Left colon (tissue), 2 donors: Measurements from ENCODE around the gene GLP2R. TPM values are rescaled to one million over a fixed set of nuclear protein-coding genes. Genes with fewer than 3 reads are reported as not detected.

Experiments used
- ATAC-seq: fragments of 200-7000 bp; cut with Tn5 transposase; one replicate; pipeline ENCODE4 v1.9.1; 2020; ENCODE audit warnings: mild to moderate bottlenecking, moderate library complexity
- DNase-seq, 2 donors: peaks; one replicate each; pipeline ENCODE4 v3.0.0-alpha.2; 2020
- intact Hi-C, 2 donors: fragments of 100-400 bp; cut with DNase I in 1 of 2; cut with micrococcal nuclease in 1 of 2; formaldehyde crosslinking; loops; one replicate each; pipeline versions ENCODE4 v1.11.2 to v1.14.0; 2022; cut with DNase I, micrococcal nuclease
- total RNA-seq, 2 donors: library from RNA; stranded (reverse); fragmentation: NEBNext Ultra II Directional; extraction: Animal tissue kit (Norgen Biotek cat#: 25700); gene quantifications; one replicate each; pipeline ENCODE4 v1.2.1, GENCODE V29; 2021
- donor health status: DM: no; HTN: no; CAD: no.
- donor health status: DM: yes; HTN: yes; CAD: no.

GLP2R gene
- total RNA-seq, 2 donors from 2014 or later: 10.4 to 11.9 TPM

DNA sequence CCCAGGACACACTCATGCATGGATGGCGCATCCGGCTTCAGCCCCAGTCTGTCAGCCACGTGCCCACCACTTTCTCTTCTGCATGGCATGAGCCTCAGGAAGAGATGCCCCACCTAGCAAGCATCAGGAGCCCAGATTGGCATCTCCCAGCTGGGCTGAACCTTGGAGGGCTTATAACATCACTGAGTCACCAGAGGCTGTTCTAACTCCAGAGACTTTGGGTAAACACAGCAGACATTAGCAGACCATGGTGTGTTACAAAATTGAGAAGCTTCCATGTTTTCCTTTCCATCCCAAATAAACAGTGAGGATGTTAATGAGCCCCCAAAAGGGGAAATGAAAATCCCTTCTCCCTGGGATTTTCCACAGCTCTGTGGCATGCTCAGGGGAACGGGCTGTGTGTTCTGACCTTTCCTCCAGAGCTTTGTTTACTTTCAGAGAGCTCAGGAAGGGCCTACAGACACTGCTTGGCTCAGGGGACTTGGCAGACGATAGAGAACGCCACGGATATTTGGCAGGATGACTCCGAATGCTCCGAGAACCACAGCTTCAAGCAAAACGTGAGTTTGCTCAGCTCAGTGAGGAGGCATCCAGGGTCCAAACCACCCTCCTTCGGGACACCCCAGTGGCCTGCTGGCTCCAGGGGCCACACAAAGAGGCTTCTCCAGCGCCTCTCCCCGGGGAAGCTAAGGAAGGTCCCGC, 16.5 kb downstream of the GLP2R start:
- DNase-seq (peak; percentile 13 to 57), ATAC-seq (peak; percentile 28)
- intact Hi-C loops: no loop called here

DNA sequence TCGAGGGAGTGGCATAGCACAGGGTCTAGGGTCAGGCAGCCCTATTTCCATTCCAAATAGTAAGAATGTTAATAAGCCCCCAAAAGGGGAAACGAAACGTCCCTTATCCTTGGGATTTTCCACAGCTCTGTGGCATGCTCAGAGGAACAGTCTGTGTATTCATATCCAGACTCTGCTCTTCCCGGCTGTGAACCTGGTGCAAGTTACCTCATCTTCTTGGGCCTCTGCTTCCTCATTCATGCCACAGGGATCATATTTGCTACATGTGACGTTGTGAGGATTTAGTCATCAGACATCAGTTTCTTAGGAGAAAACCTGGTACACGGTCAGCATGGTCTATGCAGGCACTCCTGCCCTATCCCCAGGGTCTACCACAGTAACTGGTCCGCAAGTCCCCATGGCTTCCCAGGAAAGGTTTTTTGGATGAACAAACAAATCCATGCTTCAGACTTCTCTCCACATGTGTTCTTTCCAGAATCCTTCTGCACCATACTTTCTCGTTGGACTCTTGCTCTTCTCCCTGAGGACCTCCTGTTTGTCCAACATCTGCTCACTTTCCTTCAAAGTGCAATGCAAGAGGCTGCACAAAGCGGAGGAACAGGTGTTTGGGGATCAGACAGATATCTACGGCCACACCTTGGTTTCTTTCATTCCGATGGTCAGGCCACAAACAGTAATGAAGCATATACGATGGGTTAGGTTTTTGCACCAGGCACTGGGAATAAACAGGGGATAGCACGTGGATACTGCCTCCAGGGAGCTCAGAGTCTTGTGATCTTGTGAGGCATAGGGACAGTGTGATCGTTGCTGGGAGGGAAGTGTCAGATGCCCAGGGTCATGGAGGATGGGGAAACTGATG, 17.7 kb downstream of the GLP2R start:
- intact Hi-C loops: no loop called here
- no peak for ATAC-seq

DNA sequence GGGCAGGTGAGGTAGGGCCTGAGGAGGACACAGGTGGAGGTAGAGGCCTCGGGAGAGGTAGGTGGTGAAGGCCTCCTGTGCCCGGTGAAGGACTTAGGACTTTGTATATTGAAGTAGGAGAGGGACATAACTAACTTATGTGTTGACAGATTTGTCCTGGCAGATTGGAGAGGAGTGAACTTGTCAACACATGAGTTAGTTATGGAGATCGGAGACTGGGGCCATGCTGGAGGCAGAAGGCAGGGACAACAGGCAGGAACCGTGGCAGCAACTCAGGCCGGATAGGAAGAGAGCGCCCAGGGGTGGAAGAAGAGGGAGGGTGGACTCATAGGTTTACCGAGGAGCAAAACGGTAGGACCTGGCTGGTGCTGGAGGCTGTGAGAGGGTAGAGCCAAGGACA, 18.4 kb downstream of the GLP2R start:
- intact Hi-C loops: no loop called here
- ATAC-seq (no peak), DNase-seq (no peak)

More for the DNA sequence above, 17.7 kb downstream of the GLP2R start:
- no peak for DNase-seq

DNA sequence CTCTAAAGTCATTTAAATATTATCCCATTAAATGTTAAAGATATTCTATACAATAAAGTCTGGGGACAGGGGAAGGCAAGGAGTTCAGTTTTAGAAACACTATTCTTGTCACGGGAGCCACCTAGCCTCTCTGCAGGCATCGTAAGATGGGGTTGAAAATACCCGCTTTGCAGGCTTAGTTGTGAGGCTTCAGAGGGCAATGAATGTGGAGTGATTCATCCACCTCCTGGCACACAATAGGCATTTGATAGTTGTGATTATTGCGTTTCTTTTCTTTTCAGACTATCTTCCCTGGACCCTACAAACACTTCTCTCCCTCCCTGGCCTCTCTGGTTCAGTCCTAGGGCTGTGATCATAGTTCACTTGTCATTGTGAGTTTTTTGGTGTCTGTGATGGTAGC, 19.6 kb downstream of the GLP2R start:
- intact Hi-C loops: no loop called here
- ATAC-seq: no peak
- DNase-seq: no peak

DNA sequence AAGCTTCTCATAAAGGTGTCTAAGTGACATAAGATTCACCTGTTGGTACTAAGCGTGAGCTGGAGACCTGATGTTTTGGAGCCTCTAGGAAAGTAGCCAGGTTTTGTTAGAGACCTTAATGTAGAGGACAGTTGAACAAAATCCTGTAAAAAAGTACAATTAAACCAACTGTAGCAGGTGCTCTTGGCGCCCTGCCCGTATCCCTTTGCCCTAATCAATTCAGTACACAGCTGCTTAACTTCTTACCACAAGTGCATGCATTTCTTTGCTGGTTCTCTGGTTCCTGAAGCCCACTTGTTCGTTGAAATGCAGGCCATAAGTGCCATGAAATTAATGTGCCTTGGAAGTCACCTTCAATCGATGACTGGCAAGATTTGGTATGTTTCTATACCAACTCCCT, 24.4 kb downstream of the GLP2R start:
- DNase-seq (no peak), ATAC-seq (no peak)
- intact Hi-C loops: no loop called here

DNA sequence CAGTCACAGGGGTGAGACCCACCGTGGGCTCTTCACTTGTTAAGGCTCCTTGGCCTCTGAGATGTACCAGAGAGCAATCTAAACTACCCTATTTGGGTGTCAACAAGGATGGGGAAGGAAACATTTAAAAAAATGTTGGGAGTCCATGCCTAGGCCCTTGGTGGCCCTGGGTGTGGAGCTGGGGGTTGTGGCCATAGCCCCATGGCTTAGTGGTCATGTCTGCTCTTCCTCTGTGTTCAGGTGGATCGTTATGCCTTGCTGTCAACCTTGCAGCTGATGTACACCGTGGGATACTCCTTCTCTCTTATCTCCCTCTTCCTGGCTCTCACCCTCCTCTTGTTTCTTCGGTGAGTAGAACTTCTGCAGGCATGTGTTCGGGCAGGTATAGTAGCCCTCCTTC, 28.5 kb downstream of the GLP2R start:
- DNase-seq: no peak
- ATAC-seq: no peak
- intact Hi-C loops: no loop called here

DNA sequence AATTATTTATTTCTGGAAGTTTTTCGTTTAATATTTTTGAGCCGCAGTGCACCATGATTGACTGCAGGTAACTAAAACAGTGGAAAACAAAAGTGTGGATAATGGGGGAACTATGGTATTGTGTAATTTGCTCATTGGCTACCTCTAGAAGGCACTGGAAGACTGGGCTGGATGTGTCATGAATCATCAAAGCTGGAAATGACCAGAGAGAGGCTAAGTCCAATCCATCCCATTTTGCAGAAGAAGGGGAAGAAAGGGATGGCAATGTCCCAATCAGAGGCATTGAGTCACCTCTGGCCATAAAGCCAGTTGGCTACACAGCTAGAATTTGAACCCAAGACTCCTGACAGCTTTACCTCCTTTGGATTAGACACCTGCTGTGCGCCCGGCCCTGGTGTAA, 29.3 kb downstream of the GLP2R start:
- DNase-seq (no peak), ATAC-seq (no peak)
- intact Hi-C loops: no loop called here

DNA sequence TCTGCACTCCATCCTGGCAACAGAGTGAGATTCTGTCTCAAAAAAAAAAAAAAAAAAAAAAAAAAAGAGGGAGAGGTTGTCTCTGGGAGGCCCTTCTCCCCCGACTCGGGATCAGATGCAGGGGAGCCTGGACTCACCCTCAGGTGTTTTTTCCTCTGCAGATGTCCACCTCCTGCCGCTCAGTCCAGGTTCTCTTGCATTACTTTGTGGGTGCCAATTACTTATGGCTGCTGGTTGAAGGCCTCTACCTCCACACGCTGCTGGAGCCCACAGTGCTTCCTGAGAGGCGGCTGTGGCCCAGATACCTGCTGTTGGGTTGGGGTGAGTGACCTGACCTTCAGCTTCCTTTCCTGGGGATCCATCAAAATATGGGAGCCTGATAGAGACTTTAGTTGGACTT, 34.1 kb downstream of the GLP2R start:
- DNase-seq (no peak), ATAC-seq (no peak)
- intact Hi-C loops: no loop called here

DNA sequence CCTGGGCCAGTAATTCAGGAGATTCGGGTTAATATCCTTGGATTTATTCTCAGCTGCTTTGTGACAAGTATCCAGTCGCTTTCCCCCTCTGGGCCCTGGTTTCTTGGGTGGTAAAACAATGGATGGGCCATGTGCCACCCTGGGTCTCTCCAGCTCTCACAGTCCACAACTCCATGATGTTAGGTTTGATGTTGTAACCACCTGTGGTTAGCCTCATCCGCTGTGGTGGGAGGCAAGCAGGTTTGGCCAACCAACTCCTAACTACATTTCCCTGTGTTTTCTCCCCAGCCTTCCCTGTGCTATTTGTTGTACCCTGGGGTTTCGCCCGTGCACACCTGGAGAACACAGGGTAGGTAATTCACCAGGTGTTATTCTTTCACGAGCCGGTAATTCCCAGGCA, 35.1 kb downstream of the GLP2R start:
- intact Hi-C loops: no loop called here
- DNase-seq (no peak), ATAC-seq (no peak)

DNA sequence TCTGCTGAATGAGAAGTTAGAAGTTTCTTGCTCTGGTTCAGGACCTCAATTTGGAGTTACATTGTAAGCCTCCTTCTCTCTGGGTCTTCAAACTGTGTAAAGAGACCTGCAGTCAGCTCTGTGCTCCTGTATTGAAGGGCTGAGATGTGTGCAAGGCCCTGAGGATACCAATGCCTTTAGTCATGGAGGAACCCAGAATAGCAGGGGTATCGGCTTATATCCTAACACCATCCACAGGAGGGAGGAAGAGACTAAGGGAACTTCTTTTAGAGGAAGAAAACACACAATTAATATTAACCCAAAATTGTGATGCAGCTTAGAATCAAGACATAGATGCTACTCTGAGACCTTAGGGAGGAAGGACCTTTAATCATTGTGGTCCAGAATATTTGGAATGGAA, 36.5 kb downstream of the GLP2R start:
- no peak for ATAC-seq

DNA sequence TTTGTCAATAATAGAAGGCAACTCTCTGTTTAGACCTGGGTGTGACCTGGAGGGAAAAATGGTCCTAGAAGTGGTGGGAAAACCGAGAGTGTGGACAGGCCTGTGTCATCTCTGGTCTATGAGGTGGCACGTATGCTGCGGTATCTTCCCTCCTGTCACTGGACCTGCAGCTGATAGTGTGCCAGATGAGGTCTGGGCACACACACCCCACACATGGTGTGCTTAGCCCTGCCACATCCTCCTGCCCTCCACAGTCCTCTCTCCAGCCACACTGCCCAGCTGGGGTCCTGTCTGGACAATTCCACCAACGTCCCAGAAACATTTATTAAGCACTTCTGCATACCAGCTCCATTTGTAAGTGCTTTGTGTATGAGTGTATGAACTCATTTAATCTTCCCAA, 37.2 kb downstream of the GLP2R start:
- intact Hi-C loops: no loop called here
- ATAC-seq (no peak), DNase-seq (no peak)

More for the DNA sequence above, 36.5 kb downstream of the GLP2R start:
- intact Hi-C loops: no loop called here
- no peak for DNase-seq

DNA sequence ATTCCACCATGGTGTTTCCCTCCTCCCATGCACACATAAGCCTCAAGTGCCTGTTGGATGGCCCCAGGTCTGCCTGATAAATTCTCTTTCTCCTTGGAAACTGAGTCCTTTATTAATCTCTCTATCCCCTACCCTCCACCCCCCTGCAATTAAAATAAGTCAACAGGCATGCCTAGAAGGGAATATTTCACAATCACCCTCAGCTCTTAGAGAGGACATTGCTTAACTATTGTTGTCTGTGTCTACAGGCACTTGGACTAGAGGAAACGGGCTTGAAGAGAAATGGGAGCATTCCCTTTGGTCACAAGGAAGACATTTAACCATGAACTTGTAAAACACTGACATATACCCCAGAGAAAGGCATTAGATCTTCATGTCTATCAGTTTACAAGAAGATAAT, 39.9 kb downstream of the GLP2R start:
- intact Hi-C loops: no loop called here
- no peak for ATAC-seq

DNA sequence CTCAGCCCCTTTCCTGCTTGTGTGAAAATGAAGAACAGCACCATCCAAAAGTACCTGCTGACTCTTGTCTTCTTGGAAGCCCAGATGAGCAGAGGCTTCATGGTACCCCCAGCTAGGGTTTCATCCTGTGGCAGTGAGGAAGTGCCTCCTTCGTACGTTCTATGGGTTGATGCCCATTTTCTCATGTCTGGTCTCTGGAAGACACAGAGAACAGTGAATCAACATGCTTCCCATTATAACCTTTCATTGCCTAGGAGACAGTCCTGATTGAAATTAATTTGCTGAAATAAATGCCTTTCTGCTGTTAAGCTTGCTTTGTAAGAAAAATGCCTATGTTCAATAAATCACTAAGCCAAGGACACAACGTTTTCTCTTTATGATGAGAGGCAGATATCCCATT, 42.8 kb downstream of the GLP2R start:
- ATAC-seq (no peak), DNase-seq (no peak)
- intact Hi-C loops: no loop called here

More for the DNA sequence above, 39.9 kb downstream of the GLP2R start:
- DNase-seq: no peak

DNA sequence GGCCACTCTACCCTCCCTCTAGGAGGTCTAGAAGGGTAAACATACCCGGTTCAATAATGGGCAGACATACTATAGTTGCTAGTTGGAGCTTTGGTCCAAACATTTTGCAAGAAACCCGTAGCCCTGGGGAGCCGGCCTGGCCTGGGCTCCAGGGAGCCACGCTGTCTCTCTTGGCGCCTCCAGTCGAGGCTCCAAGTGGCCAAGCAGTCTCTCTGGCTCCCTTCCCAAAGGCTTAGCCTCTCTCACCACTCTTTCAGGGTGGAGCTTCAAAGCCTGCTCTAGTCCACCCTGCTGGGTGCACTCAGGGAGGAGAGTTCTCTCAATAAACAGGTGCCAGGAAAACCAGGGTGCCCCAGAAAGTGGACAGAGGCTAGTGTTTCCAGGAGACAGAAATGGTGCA, 47.1 kb downstream of the GLP2R start:
- intact Hi-C loops: no loop called here
- no peak for ATAC-seq
- DNase-seq: no peak

DNA sequence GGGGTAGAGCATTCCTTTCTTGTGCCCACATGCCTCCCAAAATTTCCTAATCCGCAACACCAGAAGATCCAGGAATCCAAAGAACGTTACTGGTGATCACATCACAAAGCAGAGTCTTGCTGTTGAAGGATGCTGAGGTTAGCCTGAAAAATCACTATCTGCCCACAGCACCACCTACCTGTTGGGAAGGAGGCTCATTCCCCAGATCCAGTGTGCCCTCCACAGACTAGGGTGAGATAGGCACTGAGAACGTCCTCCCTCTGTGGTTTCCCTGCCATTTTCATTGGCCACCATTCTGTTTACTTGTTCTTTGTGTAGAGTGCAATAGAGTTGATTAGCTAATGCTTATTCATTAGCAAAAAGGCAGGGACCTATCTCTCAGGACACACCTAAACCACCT, 49.0 kb downstream of the GLP2R start:
- ATAC-seq (no peak), DNase-seq (no peak)
- intact Hi-C loops: no loop called here

DNA sequence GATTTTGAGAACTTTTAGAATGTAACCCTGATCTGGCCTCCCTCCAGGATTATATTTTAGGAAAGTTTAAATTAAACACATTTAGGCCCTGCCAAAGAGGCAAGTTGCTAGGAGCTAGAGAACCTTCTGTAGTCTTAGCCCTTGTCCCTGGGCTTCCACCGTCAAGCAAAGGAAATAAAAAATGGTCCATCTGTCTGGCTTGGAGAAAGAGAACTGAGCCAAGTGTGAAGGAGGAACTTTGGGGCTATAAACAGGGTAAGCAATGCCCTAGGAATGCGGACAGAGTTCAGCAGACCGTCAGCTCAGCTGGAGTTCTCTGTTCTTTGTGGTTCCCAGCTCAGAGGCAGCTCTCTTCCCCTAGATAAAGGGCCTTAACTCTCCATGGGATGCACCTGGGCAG, 49.7 kb downstream of the GLP2R start:
- no peak for ATAC-seq
- no peak for DNase-seq
- intact Hi-C loops: no loop called here

DNA sequence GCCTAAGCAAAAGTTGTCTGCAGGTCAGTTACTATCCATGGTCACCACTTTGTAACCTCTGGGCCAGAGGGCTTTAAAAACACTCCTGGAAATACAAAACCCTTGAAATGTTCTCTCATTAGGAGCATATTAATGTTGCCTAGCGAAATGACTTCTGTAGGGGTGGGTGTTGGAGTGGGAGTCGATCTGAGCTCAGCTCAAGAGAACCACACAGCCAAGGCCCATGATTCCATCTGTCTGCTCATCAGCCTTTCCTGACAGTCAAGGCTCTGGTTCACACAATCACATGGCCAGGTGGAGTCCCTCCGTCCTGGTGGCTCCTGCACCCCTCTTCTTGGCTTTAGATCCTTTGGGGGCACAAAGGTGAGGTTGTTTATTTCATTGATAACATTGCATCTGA, 52.6 kb downstream of the GLP2R start:
- ATAC-seq (no peak), DNase-seq (no peak)
- intact Hi-C loops: no loop called here

DNA sequence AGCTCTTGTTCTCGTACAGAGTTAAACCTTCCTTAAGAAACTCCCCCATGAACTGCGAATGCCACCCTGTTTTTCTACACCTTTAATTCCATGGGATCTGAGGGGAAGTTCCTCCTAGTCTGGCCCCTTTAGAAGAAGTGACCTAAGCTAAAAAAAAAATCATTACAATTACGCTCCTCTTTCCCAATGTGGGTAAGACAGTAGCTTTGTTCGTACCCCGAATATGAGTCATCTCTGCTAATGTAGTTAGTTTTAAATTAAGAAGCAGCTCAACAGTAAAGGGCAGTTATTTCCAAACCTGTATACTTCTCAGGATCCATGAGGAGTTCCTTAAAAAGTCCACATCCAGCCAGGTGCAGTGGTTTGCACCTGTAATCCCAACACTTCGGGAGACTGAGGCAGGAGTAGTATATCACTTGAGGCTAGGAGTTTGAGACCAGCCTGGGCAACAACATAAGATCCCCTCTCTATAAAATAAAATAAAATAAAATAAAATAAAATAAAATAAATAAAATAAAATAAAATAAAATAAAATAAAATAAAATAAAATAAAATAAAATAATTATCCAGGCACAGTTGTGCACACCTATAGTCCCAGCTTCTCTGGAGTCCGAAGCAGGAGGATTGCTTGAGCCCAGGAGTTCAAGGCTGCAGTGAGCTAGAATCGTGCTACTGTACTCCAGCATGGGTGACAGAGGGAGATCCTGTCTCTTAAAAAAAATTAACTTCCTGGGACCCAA, 53.2 kb downstream of the GLP2R start:
- intact Hi-C loops: no loop called here
- no peak for ATAC-seq

DNA sequence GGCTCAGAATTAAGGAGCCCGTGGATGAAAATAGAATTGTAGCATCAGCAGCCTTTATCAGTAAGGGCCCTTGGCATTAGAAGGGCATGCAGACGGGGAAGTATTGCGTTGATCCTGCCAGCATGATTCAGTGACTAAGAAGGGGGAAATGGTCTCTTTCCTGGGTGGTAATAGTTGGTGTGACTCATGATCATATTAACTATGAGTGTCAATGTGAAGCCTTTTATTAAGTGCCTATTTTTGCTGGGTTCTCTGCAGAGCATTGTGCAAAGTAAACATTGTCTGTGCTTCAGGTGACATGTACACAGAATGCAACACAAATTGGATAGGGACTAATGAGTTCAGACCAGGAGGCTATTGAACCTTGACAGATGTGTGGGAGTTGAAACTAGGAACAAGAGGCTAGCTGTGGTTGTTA, 54.9 kb downstream of the GLP2R start:
- intact Hi-C loops: loop anchor here in 1 of 2 donors (10.0 kb wide), 1 partner anchor 76 kb away; no protein-coding TSS in a partner anchor
- no peak for ATAC-seq
- no peak for DNase-seq

More for the DNA sequence above, 53.2 kb downstream of the GLP2R start:
- no peak for DNase-seq

DNA sequence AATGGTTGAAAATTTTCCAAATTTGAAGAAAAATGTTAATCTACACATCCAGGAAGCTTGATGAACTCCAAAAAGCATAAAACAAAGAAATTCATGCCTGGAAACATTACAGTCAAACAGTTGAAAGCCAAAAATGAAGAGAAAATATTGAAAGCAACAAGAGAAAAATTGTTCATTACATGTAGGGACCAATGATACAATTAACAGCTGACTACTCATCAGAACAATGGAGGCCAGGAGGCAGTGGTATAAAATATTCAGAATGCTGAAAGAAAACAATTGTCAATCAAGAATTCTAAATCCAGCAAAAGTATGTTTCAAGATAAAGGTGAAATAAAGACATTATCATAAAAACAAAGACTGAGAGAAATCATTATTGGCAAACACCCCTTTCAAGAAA, 57.7 kb downstream of the GLP2R start:
- DNase-seq (no peak), ATAC-seq (no peak)
- intact Hi-C loops: loop anchor here in 1 of 2 donors (10.0 kb wide), 1 partner anchor 79 kb away; no protein-coding TSS in a partner anchor
